B cell (primary cell): ENCODE measurements around the gene SELENOH.

Experiments used
- EZH2 ChIP-seq: IDR thresholded peaks from 2 replicates; pipeline ENCODE4 v1.6.1; 2012; ENCODE audit warnings: borderline replicate concordance, low read depth, mild to moderate bottlenecking, moderate library complexity, low read length; ENCODE audit not compliant: insufficient read depth, poor library complexity, severe bottlenecking
- TF ChIP-seq, protein P1 (sequence below): fragments of 200-600 bp; IDR thresholded peaks from one replicate; pipeline ENCODE4 v1.8.0; 2022; ENCODE audit warnings: antibody characterized with exemption, mild to moderate bottlenecking

DNA sequence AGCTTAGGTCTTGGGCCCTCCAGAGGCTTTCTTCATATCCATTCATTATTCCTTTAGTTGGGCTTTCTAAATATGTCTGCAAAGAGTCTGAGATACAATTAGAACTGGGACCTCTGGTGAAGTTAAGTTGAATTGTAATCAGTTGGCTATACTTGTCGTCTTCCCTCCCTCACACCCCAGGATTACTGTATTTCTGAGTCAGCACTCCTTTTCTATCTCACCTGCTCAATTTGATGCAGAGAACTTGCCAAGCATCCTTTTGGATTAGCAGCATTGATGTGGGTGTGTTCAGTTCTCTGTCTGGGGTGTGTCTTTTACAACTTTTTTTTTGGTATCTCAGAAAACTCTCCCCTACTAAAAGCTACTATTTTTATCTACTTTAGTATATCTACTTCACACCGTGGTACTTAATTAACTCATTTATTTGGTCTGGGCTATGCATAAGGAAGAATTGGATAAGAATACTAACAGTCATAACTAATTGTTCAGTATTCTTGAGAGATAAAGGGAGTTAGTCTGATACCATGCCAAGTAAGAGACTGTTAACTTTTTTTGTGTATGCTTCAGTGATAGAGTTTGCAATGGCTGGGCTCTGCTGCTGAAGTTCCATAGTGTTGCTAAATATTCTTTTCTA is 35.4 kb downstream of the SELENOH start:
- TF ChIP-seq, protein P1, sequence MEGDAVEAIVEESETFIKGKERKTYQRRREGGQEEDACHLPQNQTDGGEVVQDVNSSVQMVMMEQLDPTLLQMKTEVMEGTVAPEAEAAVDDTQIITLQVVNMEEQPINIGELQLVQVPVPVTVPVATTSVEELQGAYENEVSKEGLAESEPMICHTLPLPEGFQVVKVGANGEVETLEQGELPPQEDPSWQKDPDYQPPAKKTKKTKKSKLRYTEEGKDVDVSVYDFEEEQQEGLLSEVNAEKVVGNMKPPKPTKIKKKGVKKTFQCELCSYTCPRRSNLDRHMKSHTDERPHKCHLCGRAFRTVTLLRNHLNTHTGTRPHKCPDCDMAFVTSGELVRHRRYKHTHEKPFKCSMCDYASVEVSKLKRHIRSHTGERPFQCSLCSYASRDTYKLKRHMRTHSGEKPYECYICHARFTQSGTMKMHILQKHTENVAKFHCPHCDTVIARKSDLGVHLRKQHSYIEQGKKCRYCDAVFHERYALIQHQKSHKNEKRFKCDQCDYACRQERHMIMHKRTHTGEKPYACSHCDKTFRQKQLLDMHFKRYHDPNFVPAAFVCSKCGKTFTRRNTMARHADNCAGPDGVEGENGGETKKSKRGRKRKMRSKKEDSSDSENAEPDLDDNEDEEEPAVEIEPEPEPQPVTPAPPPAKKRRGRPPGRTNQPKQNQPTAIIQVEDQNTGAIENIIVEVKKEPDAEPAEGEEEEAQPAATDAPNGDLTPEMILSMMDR = no peak
- TF ChIP-seq EZH2 = no peak
